HEK293 (cell line): ENCODE data around the gene CDYL.

Experiments
- CTCF ChIA-PET: fragments of 350-600 bp; formaldehyde crosslinking; extraction: SDS; loops from one replicate; lab custom pipeline; 2021; ENCODE audit warnings: antibody characterized with exemption; lab: Yijun Ruan, JAX
- POLR2A ChIA-PET: fragments of 300-600 bp; formaldehyde crosslinking; extraction: SDS; loops from one replicate; lab custom pipeline; 2020; ENCODE audit warnings: antibody characterized with exemption, inconsistent platforms; lab: Yijun Ruan, JAX
- H3K27ac ChIP-seq: fragments of 200-500 bp; sonication (Bioruptor generic); 2 replicates; pipeline ENCODE4 v1.5.1; 2014; ENCODE audit warnings: low read depth, low read length, control low read depth, inconsistent platforms; ENCODE audit errors: extremely low read depth
- H3K36me3 ChIP-seq, 2 experiments: fragments of 200-500 bp in 1 of 2; sonication (Bioruptor generic) in 1 of 2; 1 replicate in 1 of 2; 2 replicates in 1 of 2; pipeline ENCODE4 v1.5.1; 2014 to 2017; ENCODE audit warnings: inconsistent platforms in 2 of 2, low read length in 2 of 2; ENCODE audit not compliant: control insufficient read depth in 2 of 2, insufficient read depth in 1 of 2
- H3K4me1 ChIP-seq: fragments of 200-500 bp; sonication (Bioruptor generic); 2 replicates; pipeline ENCODE4 v1.5.1; 2014; ENCODE audit warnings: mild to moderate bottlenecking, low read length, inconsistent platforms; ENCODE audit not compliant: control insufficient read depth, insufficient read depth
- H3K4me3 ChIP-seq: 2 replicates; pipeline ENCODE4 v1.5.1; 2011; ENCODE audit warnings: low read depth, mild to moderate bottlenecking, control low read depth, low read length, moderate library complexity
- H3K9me3 ChIP-seq: fragments of 200-500 bp; sonication (Bioruptor generic); 2 replicates; pipeline ENCODE4 v1.5.1; 2014; ENCODE audit warnings: low read depth, low read length, inconsistent platforms; ENCODE audit not compliant: control insufficient read depth, insufficient read depth
- FEZF1 ChIP-seq: fragments of 450-650 bp; formaldehyde crosslinking; IDR thresholded peaks from 2 replicates; pipeline ENCODE4 v1.5.1; 2016; ENCODE audit warnings: missing biosample characterization, missing genetic modification characterization
- GLIS1 ChIP-seq: fragments of 450-650 bp; formaldehyde crosslinking; IDR thresholded peaks from 2 replicates; pipeline ENCODE4 v1.5.1; 2016; ENCODE audit warnings: missing biosample characterization, missing genetic modification characterization
- HOXC10 ChIP-seq: sonication (generic); formaldehyde crosslinking; IDR thresholded peaks from 2 replicates; pipeline ENCODE4 v1.8.1; 2023; ENCODE audit warnings: mild to moderate bottlenecking, missing genetic modification reagents
- MYNN ChIP-seq: fragments of 450-650 bp; formaldehyde crosslinking; IDR thresholded peaks from 2 replicates; pipeline ENCODE4 v1.5.1; 2016; ENCODE audit warnings: missing biosample characterization, missing genetic modification characterization, borderline replicate concordance
- MZF1 ChIP-seq: fragments of 450-650 bp; formaldehyde crosslinking; IDR thresholded peaks from 2 replicates; pipeline ENCODE4 v1.5.1; 2017; ENCODE audit warnings: missing biosample characterization, missing genetic modification characterization, borderline replicate concordance
- SP7 ChIP-seq: fragments of 450-650 bp; formaldehyde crosslinking; IDR thresholded peaks from 2 replicates; pipeline ENCODE4 v1.5.1; 2016; ENCODE audit warnings: missing biosample characterization, missing genetic modification characterization
- WT1 ChIP-seq: fragments of 450-650 bp; formaldehyde crosslinking; IDR thresholded peaks from 2 replicates; pipeline ENCODE4 v1.5.1; 2016; ENCODE audit warnings: missing biosample characterization, missing genetic modification characterization
- ZBTB20 ChIP-seq: fragments of 450-650 bp; formaldehyde crosslinking; IDR thresholded peaks from 2 replicates; pipeline ENCODE4 v1.5.1; 2016; ENCODE audit warnings: missing biosample characterization, missing genetic modification characterization
- ZBTB49 ChIP-seq: fragments of 450-650 bp; formaldehyde crosslinking; IDR thresholded peaks from 2 replicates; pipeline ENCODE4 v1.5.1; 2016; ENCODE audit warnings: missing biosample characterization, missing genetic modification characterization, low read depth
- ZEB2 ChIP-seq: fragments of 450-650 bp; formaldehyde crosslinking; IDR thresholded peaks from 2 replicates; pipeline ENCODE4 v1.5.1; 2016; ENCODE audit warnings: missing biosample characterization, missing genetic modification characterization
- ZNF112 ChIP-seq: fragments of 450-650 bp; formaldehyde crosslinking; IDR thresholded peaks from 2 replicates; pipeline ENCODE4 v1.5.0; 2017; ENCODE audit warnings: missing biosample characterization, missing genetic modification characterization
- ZNF114 ChIP-seq: fragments of 450-650 bp; formaldehyde crosslinking; IDR thresholded peaks from 2 replicates; pipeline ENCODE4 v1.5.0; 2017; ENCODE audit warnings: missing biosample characterization, missing genetic modification characterization
- ZNF138 ChIP-seq: fragments of 450-650 bp; formaldehyde crosslinking; IDR thresholded peaks from 2 replicates; pipeline ENCODE4 v1.5.1; 2016; ENCODE audit warnings: missing biosample characterization, missing genetic modification characterization, borderline replicate concordance
- ZNF184 ChIP-seq: fragments of 450-650 bp; IDR thresholded peaks from 2 replicates; pipeline ENCODE4 v1.5.1; 2018; ENCODE audit warnings: missing biosample characterization, mild to moderate bottlenecking, missing genetic modification characterization
- ZNF221 ChIP-seq: fragments of 450-650 bp; formaldehyde crosslinking; IDR thresholded peaks from 2 replicates; pipeline ENCODE4 v1.5.1; 2017; ENCODE audit warnings: missing biosample characterization, missing genetic modification characterization, borderline replicate concordance
- ZNF302 ChIP-seq: fragments of 450-650 bp; formaldehyde crosslinking; IDR thresholded peaks from 2 replicates; pipeline ENCODE4 v1.5.1; 2016; ENCODE audit warnings: missing biosample characterization, missing genetic modification characterization, low read depth
- ZNF324 ChIP-seq: fragments of 450-650 bp; formaldehyde crosslinking; IDR thresholded peaks from 2 replicates; pipeline ENCODE4 v1.5.1; 2016; ENCODE audit warnings: missing biosample characterization, missing genetic modification characterization
- ZNF335 ChIP-seq: fragments of 450-650 bp; formaldehyde crosslinking; conservative IDR thresholded peaks from 2 replicates; pipeline ENCODE4 v1.5.1; 2016; ENCODE audit warnings: missing biosample characterization, missing genetic modification characterization
- ZNF354C ChIP-seq: fragments of 450-650 bp; formaldehyde crosslinking; IDR thresholded peaks from 2 replicates; pipeline ENCODE4 v1.5.1; 2016; ENCODE audit warnings: missing biosample characterization, missing genetic modification characterization, low read depth, borderline replicate concordance
- ZNF398 ChIP-seq: fragments of 450-650 bp; formaldehyde crosslinking; IDR thresholded peaks from 2 replicates; pipeline ENCODE4 v1.5.1; 2017; ENCODE audit warnings: missing biosample characterization, missing genetic modification characterization
- ZNF555 ChIP-seq: fragments of 450-650 bp; formaldehyde crosslinking; conservative IDR thresholded peaks from 2 replicates; pipeline ENCODE4 v1.5.1; 2017; ENCODE audit warnings: missing biosample characterization, mild to moderate bottlenecking, missing genetic modification characterization, inconsistent platforms
- ZNF623 ChIP-seq: fragments of 450-650 bp; formaldehyde crosslinking; IDR thresholded peaks from 2 replicates; pipeline ENCODE4 v1.5.1; 2016; ENCODE audit warnings: missing biosample characterization, missing genetic modification characterization
- ZNF639 ChIP-seq: fragments of 450-650 bp; formaldehyde crosslinking; IDR thresholded peaks from 2 replicates; pipeline ENCODE4 v1.5.1; 2016; ENCODE audit warnings: missing biosample characterization, missing genetic modification characterization
- ZNF658 ChIP-seq: fragments of 450-650 bp; formaldehyde crosslinking; IDR thresholded peaks from 2 replicates; pipeline ENCODE4; 2016; ENCODE audit warnings: missing biosample characterization, missing genetic modification characterization
- ZNF704 ChIP-seq: fragments of 450-650 bp; formaldehyde crosslinking; IDR thresholded peaks from 2 replicates; pipeline ENCODE4 v1.5.1; 2016; ENCODE audit warnings: missing biosample characterization, missing genetic modification characterization
- TF ChIP-seq, protein P1 (sequence below): fragments of 450-650 bp; formaldehyde crosslinking; IDR thresholded peaks from 2 replicates; pipeline ENCODE4 v1.5.1; 2016; ENCODE audit warnings: missing biosample characterization, missing genetic modification characterization

Gene CDYL

DNA sequence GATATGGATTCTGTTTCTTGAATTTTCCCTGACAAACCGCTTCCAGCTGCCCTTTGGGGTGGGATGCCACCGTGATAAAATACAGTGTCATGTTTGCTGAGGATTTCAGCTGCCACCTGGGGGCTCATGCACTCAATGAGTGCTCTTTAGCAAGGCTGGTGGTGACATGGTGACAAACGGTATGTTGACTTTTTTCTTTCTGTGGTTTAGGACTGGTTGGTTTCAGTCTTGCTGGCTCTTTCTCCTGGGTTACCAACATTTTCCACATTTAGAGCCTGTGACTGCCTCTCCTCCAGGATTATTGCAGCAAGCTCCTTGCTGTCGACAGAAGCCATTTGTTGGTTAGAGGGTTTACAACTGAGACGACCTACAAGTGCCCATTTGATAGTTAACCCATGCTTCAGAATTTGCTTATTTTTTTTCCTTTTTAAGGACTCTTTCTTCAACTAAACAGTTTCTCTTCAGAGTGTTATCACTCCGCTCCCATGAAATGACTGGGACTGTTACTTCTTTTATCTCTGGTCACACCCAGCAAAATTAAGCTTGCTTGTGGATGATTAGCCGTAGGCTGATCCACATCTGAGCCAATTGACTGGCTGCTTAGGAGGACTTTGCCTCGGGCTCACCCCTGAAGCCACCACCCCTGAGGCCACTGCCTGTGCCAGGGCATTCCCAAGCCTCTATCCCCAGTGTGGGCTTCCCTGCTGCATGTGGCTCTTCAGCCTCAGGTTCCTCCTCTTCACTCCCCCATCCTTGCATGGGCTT, 48.4 kb upstream of the CDYL start (continued):
- TF ChIP-seq MZF1 (no peak), ZNF354C (tag by site-specific recombination) (no peak), ZNF335 (tag by site-specific recombination) (0 out of 2 replicates have a peak, but pooled peaks have one; percentile 13), GLIS1 (peak; percentile 37; the same call in 1 of the 2 replicates), ZNF324 (tag by site-specific recombination) (no peak), MYNN (no peak), FEZF1 (peak; percentile 66), ZNF112 (tag by site-specific recombination) (no peak), ZEB2 (tag by site-specific recombination) (no peak), ZBTB20 (tag by site-specific recombination) (no peak), SP7 (tag by site-specific recombination) (no peak), ZNF184 (no peak), ZNF658 (no peak), ZNF639 (tag by site-specific recombination) (no peak)
- TF ChIP-seq, protein P1, sequence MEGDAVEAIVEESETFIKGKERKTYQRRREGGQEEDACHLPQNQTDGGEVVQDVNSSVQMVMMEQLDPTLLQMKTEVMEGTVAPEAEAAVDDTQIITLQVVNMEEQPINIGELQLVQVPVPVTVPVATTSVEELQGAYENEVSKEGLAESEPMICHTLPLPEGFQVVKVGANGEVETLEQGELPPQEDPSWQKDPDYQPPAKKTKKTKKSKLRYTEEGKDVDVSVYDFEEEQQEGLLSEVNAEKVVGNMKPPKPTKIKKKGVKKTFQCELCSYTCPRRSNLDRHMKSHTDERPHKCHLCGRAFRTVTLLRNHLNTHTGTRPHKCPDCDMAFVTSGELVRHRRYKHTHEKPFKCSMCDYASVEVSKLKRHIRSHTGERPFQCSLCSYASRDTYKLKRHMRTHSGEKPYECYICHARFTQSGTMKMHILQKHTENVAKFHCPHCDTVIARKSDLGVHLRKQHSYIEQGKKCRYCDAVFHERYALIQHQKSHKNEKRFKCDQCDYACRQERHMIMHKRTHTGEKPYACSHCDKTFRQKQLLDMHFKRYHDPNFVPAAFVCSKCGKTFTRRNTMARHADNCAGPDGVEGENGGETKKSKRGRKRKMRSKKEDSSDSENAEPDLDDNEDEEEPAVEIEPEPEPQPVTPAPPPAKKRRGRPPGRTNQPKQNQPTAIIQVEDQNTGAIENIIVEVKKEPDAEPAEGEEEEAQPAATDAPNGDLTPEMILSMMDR (tag by site-specific recombination), result peak; percentile 59; the same call in 1 of the 2 replicates

GRCh38 chr6:4728436-4728769, 47.8 kb upstream of the CDYL start:
- Histone ChIP-seq H3K27ac (no peak overlapping the region), H3K36me3 (no peaks in the 10 kb centered on the region), H3K9me3 (no peaks in the 10 kb centered on the region), H3K4me3 (no peak overlapping the region), H3K4me1 (no peaks in the 10 kb centered on the region)
- no peak for TF ChIP-seq ZNF138 (tag by site-specific recombination)
- TF ChIP-seq ZNF221 (tag by site-specific recombination), result no peak
- no peak for TF ChIP-seq ZNF114
- TF ChIP-seq WT1, result no peak
- no peak for TF ChIP-seq ZNF623 (tag by site-specific recombination)
- TF ChIP-seq ZNF704 (tag by site-specific recombination), result no peak
- no peak for TF ChIP-seq ZNF555 (tag by site-specific recombination)
- TF ChIP-seq ZNF302 (tag by site-specific recombination), result no peak
- no peak for TF ChIP-seq ZBTB49 (tag by site-specific recombination)
- TF ChIP-seq ZNF398, result no peak
- no peak for TF ChIP-seq HOXC10 (CRISPR knock-in tag)
- ChIA-PET POLR2A (no interaction called here), CTCF (no interaction called here)
